ENCODE results near the gene DTX3L.

Gene DTX3L

GRCh38 chr3:122564155-122564912, at the start of gene DTX3L, which contains the start of gene PARP9:
Gene DTX3L (plus strand): TSS chr3:122564338. CDS start chr3:122564427, 89 bp downstream.
Gene PARP9 (minus strand): TSS chr3:122564300. CDS start chr3:122559620, 4,680 bp downstream.
- peak; percentile 86 for DNase-seq (ENCODE audit: low read depth)

GRCh38 chr3:122515020-122515468, 49.1 kb upstream of the DTX3L start:
- no peak for DNase-seq (ENCODE audit: low read depth)

- DNase-seq (ENCODE audit: low read depth) = no peak
These were observed 48.3 kb upstream of the DTX3L start for GRCh38 chr3:122515870-122516269.

- no peak for DNase-seq (ENCODE audit: low read depth)
These were observed 47.2 kb upstream of the DTX3L start for GRCh38 chr3:122516846-122517360.

GRCh38 chr3:122519693-122520092, 44.4 kb upstream of the DTX3L start:
- peak; percentile 36 for DNase-seq (ENCODE audit: low read depth)

- DNase-seq (ENCODE audit: low read depth) = peak; percentile 48
These were observed 43.3 kb upstream of the DTX3L start for GRCh38 chr3:122520861-122521260.

- DNase-seq (ENCODE audit: low read depth) = no peak
These were observed 40.8 kb upstream of the DTX3L start for GRCh38 chr3:122523317-122523716.

- no peak for DNase-seq (ENCODE audit: low read depth)
These were observed 34.0 kb upstream of the DTX3L start for GRCh38 chr3:122530164-122530563.

GRCh38 chr3:122533480-122533879, 30.7 kb upstream of the DTX3L start:
- DNase-seq (ENCODE audit: low read depth) = peak; percentile 11

GRCh38 chr3:122533931-122534334, 30.2 kb upstream of the DTX3L start:
- DNase-seq (ENCODE audit: low read depth) = peak; percentile 91

GRCh38 chr3:122535964-122536631, 28.0 kb upstream of the DTX3L start:
- DNase-seq (ENCODE audit: low read depth) = no peak

- DNase-seq (ENCODE audit: low read depth) = no peak
These were observed 27.5 kb upstream of the DTX3L start for GRCh38 chr3:122536632-122537001.

GRCh38 chr3:122538956-122539490, 25.1 kb upstream of the DTX3L start:
- no peak for DNase-seq (ENCODE audit: low read depth)

- no peak for DNase-seq (ENCODE audit: low read depth)
These were observed 18.0 kb upstream of the DTX3L start for GRCh38 chr3:122546151-122546550.

- no peak for DNase-seq (ENCODE audit: low read depth)
These were observed 16.1 kb upstream of the DTX3L start for GRCh38 chr3:122548076-122548475.

GRCh38 chr3:122548619-122549018, 15.5 kb upstream of the DTX3L start:
- no peak for DNase-seq (ENCODE audit: low read depth)

GRCh38 chr3:122553171-122553570, 11.0 kb upstream of the DTX3L start:
- DNase-seq (ENCODE audit: low read depth) = no peak

- DNase-seq (ENCODE audit: low read depth) = peak; percentile 53
These were observed 8.7 kb upstream of the DTX3L start for GRCh38 chr3:122555275-122556071.

- no peak for DNase-seq (ENCODE audit: low read depth)
These were observed 6.8 kb upstream of the DTX3L start for GRCh38 chr3:122557356-122557755.

GRCh38 chr3:122558605-122559004, 5.5 kb upstream of the DTX3L start:
- no peak for DNase-seq (ENCODE audit: low read depth)

- DNase-seq (ENCODE audit: low read depth) = no peak
These were observed 4.2 kb upstream of the DTX3L start for GRCh38 chr3:122559906-122560305.

- DNase-seq (ENCODE audit: low read depth) = peak; percentile 70
These were observed 3.5 kb upstream of the DTX3L start for GRCh38 chr3:122560680-122561079.

All from iris pigment epithelial cell (primary cell).